ENCODE results near the gene SNRNP200. TPM values are rescaled to one million over a fixed set of nuclear protein-coding genes. Genes with fewer than 3 reads are reported as not detected.

SNRNP200 gene
- total RNA-seq, 4 donors from 2014 or later = 64.8 to 97.7 (median 84.3) TPM

Other genes starting within 250 kb of the SNRNP200 start
- 1 to 10 TPM in 3 of 4 donors, under 1 TPM in 1; 0.63 to 9.8 (median 2.6) TPM for gene ADRA2B, start 189.0 kb downstream of the SNRNP200 start, total RNA-seq
- gene ASTL, start 167.0 kb downstream of the SNRNP200 start, total RNA-seq = 1 to 10 TPM in 1 of 4 donors, under 1 TPM in 1, not detected in 2; 0.84 to 3.3 TPM
- gene DUSP2, start 160.1 kb downstream of the SNRNP200 start, total RNA-seq = 100 to 1,000 TPM in 1 of 4 donors, 10 to 100 TPM in 1, 1 to 10 TPM in 2; 8.5 to 199 (median 18.8) TPM
- 100 to 1,000 TPM; 116 to 149 (median 125) TPM for gene STARD7, start 96.7 kb downstream of the SNRNP200 start, total RNA-seq
- 10 to 100 TPM; 34.5 to 52.1 (median 43.2) TPM for gene TMEM127, start 39.5 kb downstream of the SNRNP200 start, total RNA-seq
- 100 to 1,000 TPM in 3 of 4 donors, 10 to 100 TPM in 1; 80.9 to 117 (median 105) TPM for gene CIAO1, start 39.3 kb downstream of the SNRNP200 start, total RNA-seq
- 1 to 10 TPM; 4.8 to 7.6 (median 6.6) TPM for gene ITPRIPL1, start 19.8 kb upstream of the SNRNP200 start, total RNA-seq
- gene NCAPH, start 30.2 kb upstream of the SNRNP200 start, total RNA-seq = 1 to 10 TPM in 2 of 4 donors, under 1 TPM in 2; 0.65 to 3.2 (median 2.0) TPM
- gene NEURL3, start 199.8 kb upstream of the SNRNP200 start, total RNA-seq = under 1 TPM in 1 of 4 donors, not detected in 3; 0.56 TPM
- 10 to 100 TPM; 26.2 to 79.7 (median 41.8) TPM for gene ARID5A, start 231.2 kb upstream of the SNRNP200 start, total RNA-seq